Smooth muscle cell of the brain vasculature (primary cell): ENCODE data around the gene AACS.
"Not testable (repeated sequence)": the region's sequence is repeated elsewhere in the genome, so short reads cannot be mapped to it uniquely, and the experiment has no call there.

Experiments used
- DNase-seq: peaks from one replicate; pipeline ENCODE4 v3.0.0-alpha.2; 2012; ENCODE audit warnings: low read depth, low spot score

Gene AACS

GRCh38 chr12:125092108-125092871 lies 27.1 kb downstream of the AACS start:
- DNase-seq: no peak

- DNase-seq: no peak
These were observed 27.8 kb downstream of the AACS start for GRCh38 chr12:125092872-125093680.

GRCh38 chr12:125093681-125094330 lies 28.6 kb downstream of the AACS start:
- DNase-seq: no peak

GRCh38 chr12:125096894-125097293 lies 31.7 kb downstream of the AACS start:
- DNase-seq: no peak

- DNase-seq: no peak
These were observed 32.2 kb downstream of the AACS start for GRCh38 chr12:125097427-125097826.

- DNase-seq: no peak
These were observed 33.6 kb downstream of the AACS start for GRCh38 chr12:125098676-125099408.

- no peak for DNase-seq
These were observed 34.2 kb downstream of the AACS start for GRCh38 chr12:125099409-125099782.

GRCh38 chr12:125100551-125101434 lies 35.6 kb downstream of the AACS start:
- no peak for DNase-seq

- DNase-seq: no peak
These were observed 39.7 kb downstream of the AACS start for GRCh38 chr12:125104982-125105381.

GRCh38 chr12:125105600-125105999 lies 40.4 kb downstream of the AACS start:
- DNase-seq: no peak

GRCh38 chr12:125110641-125111360 lies 45.6 kb downstream of the AACS start:
- no peak for DNase-seq

- no peak for DNase-seq
These were observed 46.2 kb downstream of the AACS start for GRCh38 chr12:125111403-125111802.

- not testable (repeated sequence) for DNase-seq
These were observed 47.4 kb downstream of the AACS start for GRCh38 chr12:125112614-125113013.

GRCh38 chr12:125113263-125113662 lies 48.0 kb downstream of the AACS start:
- DNase-seq: no peak

- no peak for DNase-seq
These were observed 48.6 kb downstream of the AACS start for GRCh38 chr12:125113789-125114188.

- DNase-seq: no peak
These were observed 49.3 kb downstream of the AACS start for GRCh38 chr12:125114365-125115141.

GRCh38 chr12:125120566-125120965 lies 55.3 kb downstream of the AACS start:
- DNase-seq: no peak

GRCh38 chr12:125121106-125121505 lies 55.9 kb downstream of the AACS start:
- no peak for DNase-seq

GRCh38 chr12:125122668-125123067 lies 57.4 kb downstream of the AACS start:
- no peak for DNase-seq
